Neural progenitor cell (in vitro differentiated cells): ENCODE data around the gene F8. TPM values are rescaled to one million over a fixed set of nuclear protein-coding genes. Genes with fewer than 3 reads are reported as not detected.

ENCODE experiments used
- DNase-seq: peaks from one replicate; pipeline ENCODE4 v3.0.0-alpha.2; 2016; ENCODE audit warnings: low spot score
- H2AFZ ChIP-seq: fragments of 200-600 bp; sonication (generic); replicated peaks from 2 replicates; pipeline ENCODE4 v1.6.1; 2016; ENCODE audit warnings: antibody characterized with exemption
- H3F3A ChIP-seq: fragments of 200-600 bp; sonication (generic); 2 replicates; pipeline ENCODE4 v1.6.1; 2016; ENCODE audit warnings: antibody characterized with exemption, low read depth
- H3K27ac ChIP-seq: fragments of 200-600 bp; sonication (generic); 2 replicates; pipeline ENCODE4 v1.5.1; 2016; ENCODE audit warnings: mild to moderate bottlenecking
- H3K27me3 ChIP-seq: fragments of 200-600 bp; sonication (generic); 2 replicates; pipeline ENCODE4 v1.6.1; 2016; ENCODE audit warnings: mild to moderate bottlenecking, moderate library complexity
- H3K36me3 ChIP-seq: fragments of 200-600 bp; sonication (generic); 2 replicates; pipeline ENCODE4 v1.5.1; 2016
- H3K4me1 ChIP-seq: fragments of 200-600 bp; sonication (generic); 2 replicates; pipeline ENCODE4 v1.6.1; 2016; ENCODE audit warnings: mixed run types
- H3K4me2 ChIP-seq: fragments of 200-600 bp; sonication (generic); 2 replicates; pipeline ENCODE4 v1.6.1; 2016
- H3K4me3 ChIP-seq: fragments of 200-600 bp; sonication (generic); 2 replicates; pipeline ENCODE4 v1.5.1; 2016
- H3K79me2 ChIP-seq: fragments of 200-600 bp; sonication (generic); 2 replicates; pipeline ENCODE4 v1.6.1; 2016; ENCODE audit warnings: low read depth
- H3K9ac ChIP-seq: fragments of 200-600 bp; sonication (generic); 2 replicates; pipeline ENCODE4 v1.6.1; 2016
- H3K9me3 ChIP-seq: fragments of 200-600 bp; sonication (generic); 2 replicates; pipeline ENCODE4 v1.5.1; 2016; ENCODE audit warnings: low read depth
- H4K20me1 ChIP-seq: fragments of 200-600 bp; sonication (generic); 2 replicates; pipeline ENCODE4 v1.6.1; 2016; ENCODE audit warnings: low read depth
- H3K27ac Mint-ChIP-seq: 3 replicates; pipeline ENCODE4 v1.8.0; 2021; ENCODE audit warnings: mixed read lengths
- H3K27me3 Mint-ChIP-seq: 2 replicates; pipeline ENCODE4 v1.8.0; 2022; ENCODE audit warnings: low read depth, mild to moderate bottlenecking, inconsistent platforms, moderate library complexity, mixed read lengths; ENCODE audit not compliant: insufficient read depth
- H3K36me3 Mint-ChIP-seq: 3 replicates; pipeline ENCODE4 v1.8.0; 2021; ENCODE audit warnings: mixed read lengths
- H3K4me1 Mint-ChIP-seq: 3 replicates; pipeline ENCODE4 v1.8.0; 2021; ENCODE audit warnings: mixed read lengths
- H3K4me3 Mint-ChIP-seq: 3 replicates; pipeline ENCODE4 v1.8.0; 2021; ENCODE audit warnings: mild to moderate bottlenecking, moderate library complexity, mixed read lengths
- H3K9me3 Mint-ChIP-seq: 3 replicates; pipeline ENCODE4 v1.8.0; 2020; ENCODE audit warnings: mixed read lengths
- CTCF ChIP-seq: fragments of 200-600 bp; sonication (generic); IDR thresholded peaks from 2 replicates; pipeline ENCODE4 v1.5.1; 2017; ENCODE audit warnings: antibody characterized with exemption, mild to moderate bottlenecking
- EZH2 ChIP-seq: fragments of 200-600 bp; sonication (generic); IDR thresholded peaks from 2 replicates; pipeline ENCODE4 v1.6.1; 2017; ENCODE audit warnings: antibody characterized with exemption, mild to moderate bottlenecking, moderate library complexity
- EZH2phosphoT487 ChIP-seq: fragments of 200-600 bp; sonication (generic); IDR thresholded peaks from 2 replicates; pipeline ENCODE4 v1.6.1; 2017; ENCODE audit warnings: antibody characterized with exemption
- total RNA-seq: library from RNA; depleted of rRNA; stranded (reverse); fragments of >200 nt; gene quantifications from 2 replicates; pipeline ENCODE4 v1.2.3, GENCODE V29; 2015; ENCODE audit warnings: low replicate concordance

Gene F8
- total RNA-seq, 1 donor from 2014 or later = 4.8 TPM

DNA sequence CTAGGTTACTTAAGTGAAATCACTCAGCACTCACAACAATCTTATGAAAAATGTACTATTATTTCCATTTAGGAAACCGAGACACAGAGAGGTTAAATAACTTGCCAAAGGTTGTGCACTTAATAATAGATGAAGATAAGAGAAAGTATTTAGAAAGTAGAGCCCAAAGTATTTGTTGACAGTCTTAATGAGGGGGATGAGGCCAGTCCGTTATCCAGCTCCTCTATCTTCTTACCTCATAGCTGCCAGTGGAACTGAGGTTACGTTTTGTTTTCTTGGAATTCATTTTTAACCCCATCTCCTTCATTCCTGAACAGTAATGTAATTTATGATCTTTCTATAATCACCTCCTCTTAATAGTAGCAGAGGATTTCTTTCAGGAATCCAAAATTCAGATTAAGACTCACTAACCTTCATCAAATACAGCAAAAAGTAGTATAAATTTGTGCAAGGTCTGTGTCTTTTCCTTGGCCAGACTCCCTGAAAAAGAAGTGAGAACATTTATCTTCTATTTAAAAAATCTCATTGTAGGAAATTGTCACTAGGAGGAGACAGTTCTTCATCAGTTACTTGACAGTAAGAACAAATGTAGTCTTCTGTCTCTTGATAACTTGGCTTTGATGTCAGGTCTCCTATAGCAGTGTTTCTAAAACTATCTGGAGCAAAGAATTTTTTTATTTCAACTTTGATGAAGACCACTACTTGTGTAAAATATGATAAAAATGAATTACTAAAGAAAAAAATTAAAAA, 35.5 kb downstream of the F8 start:
- Mint-ChIP-seq H3K9me3 (no peaks in the 10 kb centered on the region), H3K27me3 (no peaks in the 10 kb centered on the region), H3K27ac (no peak overlapping the region), H3K4me1 (no peaks in the 10 kb centered on the region), H3K4me3 (no peak overlapping the region), H3K36me3 (no peaks in the 10 kb centered on the region)
- Histone ChIP-seq H3K4me3 (no peak overlapping the region), H3F3A (no peaks in the 10 kb centered on the region), H4K20me1 (no peaks in the 10 kb centered on the region), H3K27ac (no peak overlapping the region), H3K4me2 (no peak overlapping the region), H3K79me2 (no peaks in the 10 kb centered on the region), H3K9ac (no peak overlapping the region), H3K9me3 (no peaks in the 10 kb centered on the region), H3K27me3 (no peaks in the 10 kb centered on the region), H3K36me3 (no peaks in the 10 kb centered on the region), H2AFZ (no peak overlapping the region), H3K4me1 (no peaks in the 10 kb centered on the region)
- TF ChIP-seq EZH2 (no peak), CTCF (no peak), EZH2phosphoT487 (no peak)
- no peak for DNase-seq

DNA sequence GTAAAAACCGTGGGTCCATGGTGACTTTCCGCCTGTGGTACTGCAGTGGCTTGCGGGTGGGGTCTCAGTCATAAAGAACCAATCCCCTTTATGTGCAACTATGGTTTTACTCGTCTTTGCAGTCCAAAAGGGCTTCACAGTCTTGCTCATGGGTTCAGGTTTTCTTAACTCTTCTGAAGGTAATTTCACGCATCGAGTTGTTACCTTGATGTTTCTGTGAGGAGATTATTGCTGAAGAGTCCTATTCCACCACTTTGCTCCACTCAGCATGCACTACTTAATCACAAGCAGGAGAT, 41.5 kb downstream of the F8 start:
- no peaks in the 10 kb centered on the region for H3K79me2 ChIP-seq
- H4K20me1 ChIP-seq = no peaks in the 10 kb centered on the region
- Mint-ChIP-seq H3K36me3 (no peaks in the 10 kb centered on the region), H3K27ac (no peak overlapping the region), H3K27me3 (peaks cover 2% of the 10 kb centered on the region), H3K9me3 (peaks cover 13% of the 10 kb centered on the region), H3K4me1 (no peaks in the 10 kb centered on the region), H3K4me3 (no peak overlapping the region)
- H3F3A ChIP-seq = no peaks in the 10 kb centered on the region
- no peak overlapping the region for H3K9ac ChIP-seq
- H3K4me3 ChIP-seq = no peak overlapping the region
- no peak for TF ChIP-seq EZH2
- H3K4me2 ChIP-seq = no peak overlapping the region
- DNase-seq = no peak
- H3K27me3 ChIP-seq = no peaks in the 10 kb centered on the region
- H3K4me1 ChIP-seq = no peaks in the 10 kb centered on the region
- H2AFZ ChIP-seq = no peak overlapping the region
- H3K27ac ChIP-seq = no peak overlapping the region
- H3K9me3 ChIP-seq = peaks cover 8% of the 10 kb centered on the region
- no peaks in the 10 kb centered on the region for H3K36me3 ChIP-seq

DNA sequence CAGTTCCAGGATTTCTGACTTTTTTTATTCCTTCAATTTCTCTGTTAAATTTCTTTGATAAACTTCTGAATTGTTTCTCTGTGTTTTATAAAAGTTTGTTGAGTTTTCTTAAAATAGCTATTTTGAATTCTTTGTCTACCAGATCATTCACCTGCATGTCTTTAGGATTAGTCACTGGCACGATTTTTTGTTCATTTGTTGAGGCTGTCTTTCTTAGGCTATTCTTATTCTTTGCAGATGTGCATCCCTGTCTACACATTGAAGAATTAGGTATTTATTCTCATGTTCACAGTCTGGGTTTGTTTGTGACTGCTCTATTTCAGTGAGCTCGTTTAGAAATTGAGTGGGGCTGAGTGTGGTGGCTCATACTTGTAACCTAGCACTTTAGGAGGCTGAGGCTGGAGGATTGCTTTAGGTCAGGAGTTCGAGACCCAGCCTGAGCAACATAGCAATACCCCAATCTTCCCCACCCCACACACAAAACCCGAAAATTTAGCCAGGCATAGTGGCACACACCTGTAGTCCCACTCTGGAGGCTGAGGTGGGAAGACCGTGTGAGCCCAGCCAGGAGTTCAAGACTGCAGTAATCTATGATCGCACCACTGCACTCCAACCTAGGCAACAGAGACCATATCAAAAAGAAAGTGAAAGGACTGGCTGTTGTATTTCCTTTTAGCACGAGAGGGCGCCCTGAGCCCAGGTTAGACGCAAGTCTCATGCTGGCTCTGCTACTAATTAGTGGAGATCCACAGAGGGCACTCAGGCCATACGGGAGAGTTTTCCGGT, 42.0 kb downstream of the F8 start:
- Mint-ChIP-seq H3K4me3 (no peak overlapping the region), H3K27ac (no peak overlapping the region), H3K27me3 (peaks cover 2% of the 10 kb centered on the region), H3K36me3 (no peaks in the 10 kb centered on the region), H3K4me1 (no peaks in the 10 kb centered on the region), H3K9me3 (peaks cover 13% of the 10 kb centered on the region)
- Histone ChIP-seq H3K4me1 (no peaks in the 10 kb centered on the region), H4K20me1 (no peaks in the 10 kb centered on the region), H3K9me3 (peaks cover 8% of the 10 kb centered on the region), H3K4me2 (no peak overlapping the region), H3K79me2 (no peaks in the 10 kb centered on the region), H3K27me3 (no peaks in the 10 kb centered on the region), H2AFZ (no peak overlapping the region), H3K4me3 (no peak overlapping the region), H3K27ac (no peak overlapping the region), H3F3A (no peaks in the 10 kb centered on the region), H3K9ac (no peak overlapping the region), H3K36me3 (no peaks in the 10 kb centered on the region)
- TF ChIP-seq EZH2phosphoT487 = no peak
- peak; percentile 68 for TF ChIP-seq CTCF
- DNase-seq = peak; percentile 69

GRCh38 chrX:154979629-154980028, 42.9 kb downstream of the F8 start:
- H3K9me3 Mint-ChIP-seq = peaks cover 13% of the 10 kb centered on the region
- no peak for TF ChIP-seq EZH2
- TF ChIP-seq CTCF = no peak
- no peak for TF ChIP-seq EZH2phosphoT487
- Histone ChIP-seq H3F3A (no peaks in the 10 kb centered on the region), H3K27me3 (no peaks in the 10 kb centered on the region), H3K4me3 (no peak overlapping the region), H3K4me1 (no peaks in the 10 kb centered on the region), H4K20me1 (no peaks in the 10 kb centered on the region), H3K4me2 (no peak overlapping the region), H3K9me3 (peaks cover 8% of the 10 kb centered on the region), H3K27ac (no peak overlapping the region), H3K9ac (no peak overlapping the region), H3K36me3 (no peaks in the 10 kb centered on the region), H2AFZ (no peak overlapping the region), H3K79me2 (no peaks in the 10 kb centered on the region)
- no peak for DNase-seq
- H3K36me3 Mint-ChIP-seq = no peaks in the 10 kb centered on the region
- H3K27me3 Mint-ChIP-seq = peaks cover 2% of the 10 kb centered on the region
- no peak overlapping the region for H3K4me3 Mint-ChIP-seq
- no peaks in the 10 kb centered on the region for H3K4me1 Mint-ChIP-seq
- H3K27ac Mint-ChIP-seq = no peak overlapping the region
